ENCODE measurements around the gene PANK3. TPM values are rescaled to one million over a fixed set of nuclear protein-coding genes. Genes with fewer than 3 reads are reported as not detected.
A peak's percentile ranks its signal among the peaks of the same experiment; 100 is the strongest.
"Not testable (repeated sequence)": the region's sequence is repeated elsewhere in the genome, so short reads cannot be mapped to it uniquely, and the experiment has no call there.

Gene PANK3
- total RNA-seq, 1 donor from 2014 or later: 37.6 TPM

DNA sequence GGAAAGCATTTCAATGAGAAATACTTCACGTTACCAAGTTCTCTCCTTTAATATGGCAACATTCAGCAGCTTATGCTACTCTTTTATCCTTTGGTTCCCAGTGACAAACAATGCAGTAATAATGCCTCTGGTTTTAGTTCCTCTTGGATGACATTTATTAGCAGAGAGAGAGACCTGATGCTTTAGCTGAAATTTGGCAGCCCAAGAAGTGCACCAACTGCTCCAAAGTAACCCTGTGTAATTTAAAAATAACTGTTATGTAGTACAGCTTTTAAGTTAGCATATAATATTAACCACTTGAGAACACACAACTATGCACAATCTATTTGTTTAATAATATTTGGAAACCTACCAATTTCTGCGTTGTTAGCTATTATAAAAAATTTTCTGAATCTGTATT, 21.8 kb downstream of the PANK3 start:
- no peak overlapping the region for H3K4me3 ChIP-seq (ENCODE audit: low read depth, low read length)
- no peak for DNase-seq (ENCODE audit: low read depth)
- TF ChIP-seq, protein P1, sequence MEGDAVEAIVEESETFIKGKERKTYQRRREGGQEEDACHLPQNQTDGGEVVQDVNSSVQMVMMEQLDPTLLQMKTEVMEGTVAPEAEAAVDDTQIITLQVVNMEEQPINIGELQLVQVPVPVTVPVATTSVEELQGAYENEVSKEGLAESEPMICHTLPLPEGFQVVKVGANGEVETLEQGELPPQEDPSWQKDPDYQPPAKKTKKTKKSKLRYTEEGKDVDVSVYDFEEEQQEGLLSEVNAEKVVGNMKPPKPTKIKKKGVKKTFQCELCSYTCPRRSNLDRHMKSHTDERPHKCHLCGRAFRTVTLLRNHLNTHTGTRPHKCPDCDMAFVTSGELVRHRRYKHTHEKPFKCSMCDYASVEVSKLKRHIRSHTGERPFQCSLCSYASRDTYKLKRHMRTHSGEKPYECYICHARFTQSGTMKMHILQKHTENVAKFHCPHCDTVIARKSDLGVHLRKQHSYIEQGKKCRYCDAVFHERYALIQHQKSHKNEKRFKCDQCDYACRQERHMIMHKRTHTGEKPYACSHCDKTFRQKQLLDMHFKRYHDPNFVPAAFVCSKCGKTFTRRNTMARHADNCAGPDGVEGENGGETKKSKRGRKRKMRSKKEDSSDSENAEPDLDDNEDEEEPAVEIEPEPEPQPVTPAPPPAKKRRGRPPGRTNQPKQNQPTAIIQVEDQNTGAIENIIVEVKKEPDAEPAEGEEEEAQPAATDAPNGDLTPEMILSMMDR (conservative IDR thresholded peaks at IDR 0.05; ENCODE audit: low read depth, low read length): no peak

DNA sequence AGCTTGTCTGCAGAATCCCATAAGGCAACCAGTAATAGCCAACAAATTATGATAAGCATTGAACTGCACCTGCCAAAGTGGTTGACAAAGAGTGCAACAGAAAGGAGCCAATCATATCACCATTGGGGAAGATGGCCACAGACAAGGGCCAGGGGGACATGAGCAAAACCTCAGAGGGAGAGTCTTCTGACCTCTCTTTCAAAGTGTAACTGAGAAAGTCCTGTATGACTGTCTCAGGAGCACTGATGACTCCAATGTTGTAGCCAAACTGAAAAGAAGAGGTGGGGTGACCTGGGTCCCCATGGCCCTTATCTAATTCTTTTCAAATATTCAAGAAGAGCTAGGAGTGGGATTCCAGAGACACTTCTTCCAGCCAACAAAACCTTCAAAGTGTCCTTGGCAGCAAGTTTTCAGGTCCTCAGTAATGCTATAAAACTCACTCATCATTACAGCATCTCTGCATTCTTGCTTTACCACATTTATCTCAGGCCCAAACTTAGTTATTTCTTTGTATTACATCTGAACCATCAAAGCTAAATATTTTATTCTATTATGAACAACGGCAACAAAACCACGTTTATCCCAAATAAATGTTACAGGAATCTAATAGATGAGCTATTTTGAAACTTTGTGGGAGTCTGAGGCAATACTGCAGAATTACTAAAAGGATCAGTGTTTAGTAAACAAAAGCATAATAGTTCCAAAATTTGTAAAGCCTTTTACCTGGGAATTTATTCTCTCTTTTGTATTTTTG, 25.6 kb downstream of the PANK3 start:
- H3K4me3 ChIP-seq (ENCODE audit: low read depth, low read length): no peak overlapping the region
- DNase-seq (ENCODE audit: low read depth): no peak
- TF ChIP-seq, protein P1 (conservative IDR thresholded peaks at IDR 0.05; ENCODE audit: low read depth, low read length): no peak

- peak; percentile 32 for DNase-seq (ENCODE audit: low read depth)
These were observed 27.0 kb downstream of the PANK3 start for GRCh38 chr5:168552146-168552545.

DNA sequence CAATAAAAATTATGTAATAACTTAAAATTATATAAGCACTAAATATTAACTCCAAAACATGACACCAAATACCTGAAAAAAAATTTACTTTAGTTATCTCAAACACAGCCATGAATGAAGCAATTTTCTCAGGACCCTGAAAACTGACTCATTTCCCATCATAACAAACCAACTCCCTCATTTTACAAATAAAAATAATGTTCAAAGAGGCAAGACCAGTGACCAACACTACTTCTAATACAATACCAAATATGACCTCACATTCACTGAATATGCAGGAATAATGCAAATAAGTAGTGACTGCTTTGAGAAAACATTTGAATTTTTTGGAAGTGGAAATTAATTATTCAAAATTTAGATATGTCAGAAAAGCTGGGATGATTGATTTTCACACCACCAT, 28.5 kb downstream of the PANK3 start:
- TF ChIP-seq, protein P1 (conservative IDR thresholded peaks at IDR 0.05; ENCODE audit: low read depth, low read length): no peak
- no peak overlapping the region for H3K4me3 ChIP-seq (ENCODE audit: low read depth, low read length)
- DNase-seq (ENCODE audit: low read depth): no peak

More at GRCh38 chr5:168552146-168552545, 27.0 kb downstream of the PANK3 start:
- H3K4me3 ChIP-seq (ENCODE audit: low read depth, low read length): no peak overlapping the region
- TF ChIP-seq, protein P1 (conservative IDR thresholded peaks at IDR 0.05; ENCODE audit: low read depth, low read length): no peak

DNA sequence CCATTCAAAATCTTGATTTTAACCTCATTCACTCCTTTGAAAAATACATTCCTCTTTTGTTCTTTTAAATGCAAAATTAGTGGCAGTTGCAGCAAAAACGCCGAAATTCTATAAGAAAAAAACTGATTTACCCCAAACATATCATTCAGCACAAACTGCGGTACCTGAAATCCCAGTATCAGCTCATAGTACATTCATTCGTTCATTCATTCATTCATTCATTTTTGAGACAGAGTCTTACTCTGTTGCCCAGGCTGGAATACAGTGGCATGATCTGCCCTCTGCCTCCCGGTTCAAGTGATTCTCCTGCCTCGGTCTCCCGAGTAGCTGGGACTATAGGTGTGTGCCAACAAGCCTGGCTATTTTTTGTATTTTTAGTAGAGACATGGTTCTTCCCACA, 29.6 kb downstream of the PANK3 start:
- TF ChIP-seq, protein P1 (conservative IDR thresholded peaks at IDR 0.05; ENCODE audit: low read depth, low read length): no peak
- no peak overlapping the region for H3K4me3 ChIP-seq (ENCODE audit: low read depth, low read length)
- no peak for DNase-seq (ENCODE audit: low read depth)

GRCh38 chr5:168537176-168537575, 42.0 kb downstream of the PANK3 start:
- TF ChIP-seq, protein P1 (conservative IDR thresholded peaks at IDR 0.05; ENCODE audit: low read depth, low read length): no peak
- DNase-seq (ENCODE audit: low read depth): no peak
- H3K4me3 ChIP-seq (ENCODE audit: low read depth, low read length): no peak overlapping the region

DNA sequence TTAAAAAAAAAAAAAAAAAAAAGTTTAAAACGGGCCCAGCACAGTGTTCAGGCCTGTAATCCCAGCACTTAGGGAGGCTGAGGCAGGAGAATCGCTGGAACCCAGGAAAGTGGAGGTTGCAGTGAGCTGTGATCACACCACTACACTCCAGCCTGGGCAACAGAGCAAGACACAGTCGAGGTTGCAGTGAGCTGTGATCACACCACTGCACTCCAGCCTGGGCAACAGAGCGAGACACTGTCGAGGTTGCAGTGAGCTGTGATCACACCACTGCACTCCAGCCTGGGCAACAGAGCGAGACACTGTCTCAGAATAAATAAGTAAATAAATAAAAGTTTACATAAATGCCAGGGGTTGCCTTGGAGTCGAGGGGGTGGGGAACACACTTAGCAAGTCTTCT, 44.8 kb downstream of the PANK3 start:
- not testable (repeated sequence) for H3K4me3 ChIP-seq (ENCODE audit: low read depth, low read length); DNase-seq (ENCODE audit: low read depth)
